Central memory CD4-positive, alpha-beta T cell (primary cell): ENCODE measurements around the gene SLC4A3.

Experiments
- DNase-seq: peaks from one replicate; pipeline ENCODE4 v3.0.0; 2022
- total RNA-seq, 3 experiments: gene quantifications; one replicate each; lab custom pipeline; 2026; lab: John Stamatoyannopoulos, UW

Gene SLC4A3
- 0 to 0.21 (median 0.05) reads per million in 3 experiments for total RNA-seq

- no peak for DNase-seq
Observed at GRCh38 chr2:219627103-219628100, at the start of gene SLC4A3. SLC4A3 (plus strand) TSS chr2:219627630; CDS start chr2:219627993, 363 bp downstream.

- no peak for DNase-seq
Observed at GRCh38 chr2:219578811-219579613, 48.4 kb upstream of the SLC4A3 start.

DNA sequence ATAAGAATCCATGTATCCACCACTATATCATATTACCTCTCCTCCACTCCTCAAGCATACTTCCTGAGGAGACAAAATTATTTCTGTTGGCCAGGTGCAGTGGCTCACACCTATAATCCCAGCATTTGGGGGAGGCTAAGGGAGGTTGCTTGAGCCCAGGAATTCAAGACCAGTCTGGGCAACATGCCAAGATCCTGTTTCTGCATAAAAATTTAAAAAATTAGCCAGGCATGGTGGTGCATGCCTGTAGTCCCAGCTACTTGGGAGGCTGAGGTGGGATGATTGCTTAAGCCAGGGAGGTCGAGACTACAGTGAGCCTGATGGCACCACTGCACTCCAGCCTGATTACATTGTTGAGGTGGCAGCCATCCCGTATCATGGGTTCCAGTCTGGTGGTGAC, 46.1 kb upstream of the SLC4A3 start:
- DNase-seq: no peak

GRCh38 chr2:219591091-219591490, 36.3 kb upstream of the SLC4A3 start:
- no peak for DNase-seq

DNA sequence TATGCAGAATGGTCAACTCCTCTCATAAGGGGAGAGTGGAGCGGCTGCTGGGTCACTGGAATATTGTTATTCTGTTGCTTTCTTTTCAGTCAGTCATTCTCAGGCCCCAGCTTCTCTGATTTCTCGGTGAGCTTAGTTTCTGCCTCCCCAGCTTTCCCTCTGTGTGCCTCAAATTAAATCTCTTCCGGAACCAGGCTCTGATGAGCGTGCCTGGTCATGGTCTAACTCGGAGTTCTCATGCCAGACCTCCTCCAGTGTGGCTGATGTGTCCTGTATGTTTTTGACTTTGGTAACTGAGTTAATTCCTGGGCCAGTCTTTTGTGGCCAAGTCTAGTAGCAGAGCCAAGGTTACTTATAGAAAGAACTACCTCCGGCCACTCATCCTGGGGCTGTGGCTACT, 34.7 kb upstream of the SLC4A3 start:
- DNase-seq: no peak

DNA sequence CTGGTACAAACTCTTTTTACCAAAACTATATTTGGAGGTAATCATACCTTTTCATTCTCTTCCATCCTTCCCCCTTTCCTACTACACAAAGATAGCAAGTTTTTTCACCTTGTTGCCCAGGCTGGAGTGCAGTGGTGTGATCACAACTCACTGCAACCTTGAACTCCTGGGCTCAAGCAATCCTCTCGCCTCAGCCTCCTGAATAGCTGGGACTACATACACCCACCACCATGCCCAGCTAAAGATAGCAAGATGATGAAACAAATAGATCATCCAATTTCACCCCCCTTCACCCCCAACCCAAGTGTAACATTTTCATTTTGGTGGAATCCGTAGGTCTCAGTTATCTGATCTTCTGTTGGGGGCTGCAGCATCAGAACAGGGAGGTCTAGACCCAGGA, 34.3 kb upstream of the SLC4A3 start:
- no peak for DNase-seq

- no peak for DNase-seq
Observed at GRCh38 chr2:219595256-219595655, 32.2 kb upstream of the SLC4A3 start.

DNA sequence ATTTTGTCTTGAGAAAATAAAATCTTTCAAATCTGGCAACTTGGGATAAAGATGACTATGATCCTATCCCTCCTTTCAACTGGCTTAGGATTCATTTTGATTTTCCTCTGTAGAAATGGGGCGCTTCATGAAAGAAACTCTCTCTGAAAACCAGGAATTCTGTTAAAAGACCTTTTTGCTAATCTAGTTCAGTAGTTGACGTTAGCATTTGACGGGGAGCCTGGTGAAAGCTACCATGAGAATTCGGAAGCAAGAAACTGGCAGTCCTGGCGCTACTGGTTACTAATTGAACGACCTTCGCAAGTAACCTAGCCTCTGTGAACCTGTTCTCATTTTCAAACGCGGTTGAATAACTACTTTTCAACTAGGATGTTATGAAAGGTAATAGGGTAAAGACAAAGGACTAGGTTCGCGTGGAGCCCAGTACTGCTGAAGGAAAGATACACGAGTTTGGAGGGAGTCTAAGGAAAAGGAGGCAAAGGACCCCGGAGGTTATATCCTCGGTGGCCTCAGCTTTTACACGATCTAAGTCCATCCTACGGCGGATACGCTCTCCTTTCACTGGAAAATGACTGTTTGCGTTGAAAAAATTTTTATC, 30.4 kb upstream of the SLC4A3 start:
- DNase-seq: no peak

- DNase-seq: peak; percentile 87
Observed at GRCh38 chr2:219597552-219598307, 29.7 kb upstream of the SLC4A3 start, which contains the start of gene STK11IP. STK11IP (plus strand) TSS chr2:219597857; CDS start chr2:219598120, 263 bp downstream.

- no peak for DNase-seq
Observed at GRCh38 chr2:219598308-219599078, 28.9 kb upstream of the SLC4A3 start.

- DNase-seq: no peak
Observed at GRCh38 chr2:219603771-219604170, 23.7 kb upstream of the SLC4A3 start.

- no peak for DNase-seq
Observed at GRCh38 chr2:219605607-219605954, 21.8 kb upstream of the SLC4A3 start.

GRCh38 chr2:219607931-219608330, 19.5 kb upstream of the SLC4A3 start:
- DNase-seq: no peak

DNA sequence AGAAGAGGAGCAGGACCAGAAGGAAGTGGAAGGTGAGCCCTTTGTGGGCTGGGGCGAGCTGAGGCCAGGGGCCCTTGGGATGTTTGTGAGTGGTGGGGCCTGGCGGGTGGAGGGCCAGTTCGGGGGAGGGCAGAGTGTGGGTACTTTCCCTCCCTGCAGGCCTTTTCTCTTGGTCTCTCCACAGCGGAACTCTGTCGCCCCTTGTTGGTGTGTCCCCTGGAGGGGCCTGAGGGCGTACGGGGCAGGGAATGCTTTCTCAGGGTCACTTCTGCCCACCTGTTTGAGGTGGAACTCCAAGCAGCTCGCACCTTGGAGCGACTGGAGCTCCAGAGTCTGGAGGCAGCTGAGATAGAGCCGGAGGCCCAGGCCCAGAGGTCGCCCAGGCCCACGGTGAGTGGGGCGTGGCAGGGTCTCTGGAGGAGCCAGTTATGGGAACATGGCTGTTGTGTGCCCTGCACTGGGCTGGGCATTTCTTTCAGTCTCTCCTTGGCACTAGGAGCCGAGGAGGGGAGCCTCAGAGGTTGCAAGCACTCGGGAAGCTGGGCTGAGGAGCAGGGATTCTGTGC, 18.9 kb upstream of the SLC4A3 start:
- DNase-seq: no peak

DNA sequence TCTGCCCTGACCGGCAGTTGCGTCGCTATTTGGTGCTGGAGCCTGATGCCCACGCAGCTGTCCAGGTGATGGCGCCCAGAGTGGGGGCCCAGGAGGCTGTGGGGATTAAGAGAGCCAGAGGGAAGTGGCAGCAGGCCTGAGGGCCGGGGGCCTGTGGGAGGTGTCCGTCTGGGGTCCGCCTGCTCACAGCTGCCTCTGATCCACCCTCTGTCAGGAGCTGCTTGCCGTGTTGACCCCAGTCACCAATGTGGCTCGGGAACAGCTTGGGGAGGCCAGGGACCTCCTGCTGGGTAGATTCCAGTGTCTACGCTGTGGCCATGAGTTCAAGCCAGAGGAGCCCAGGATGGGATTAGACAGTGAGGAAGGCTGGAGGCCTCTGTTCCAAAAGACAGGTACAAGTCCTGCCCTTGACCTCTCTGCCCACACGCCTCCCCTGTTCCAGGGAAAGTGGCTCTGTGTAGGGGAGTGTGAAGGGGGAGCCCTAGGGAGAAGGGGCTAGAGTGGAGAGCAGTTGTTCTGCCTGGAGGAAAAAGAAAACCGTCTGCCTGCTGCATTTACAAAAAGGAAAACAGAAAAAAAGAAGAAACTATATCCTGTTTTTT, 18.2 kb upstream of the SLC4A3 start:
- DNase-seq: no peak

- no peak for DNase-seq
Observed at GRCh38 chr2:219611306-219611705, 16.1 kb upstream of the SLC4A3 start.

- DNase-seq: no peak
Observed at GRCh38 chr2:219611866-219612576, 15.4 kb upstream of the SLC4A3 start.

- DNase-seq: no peak
Observed at GRCh38 chr2:219612577-219613286, 14.7 kb upstream of the SLC4A3 start.

- no peak for DNase-seq
Observed at GRCh38 chr2:219613461-219614070, 13.9 kb upstream of the SLC4A3 start.
